NCI-H1092 (cell line): Measurements from ENCODE around the gene ASL.
"Not testable (repeated sequence)": the region's sequence is repeated elsewhere in the genome, so short reads cannot be mapped to it uniquely, and the experiment has no call there.

Experiments
- DNase-seq: peaks from one replicate; lab custom pipeline; 2025; lab: John Stamatoyannopoulos, UW

ASL gene

DNA sequence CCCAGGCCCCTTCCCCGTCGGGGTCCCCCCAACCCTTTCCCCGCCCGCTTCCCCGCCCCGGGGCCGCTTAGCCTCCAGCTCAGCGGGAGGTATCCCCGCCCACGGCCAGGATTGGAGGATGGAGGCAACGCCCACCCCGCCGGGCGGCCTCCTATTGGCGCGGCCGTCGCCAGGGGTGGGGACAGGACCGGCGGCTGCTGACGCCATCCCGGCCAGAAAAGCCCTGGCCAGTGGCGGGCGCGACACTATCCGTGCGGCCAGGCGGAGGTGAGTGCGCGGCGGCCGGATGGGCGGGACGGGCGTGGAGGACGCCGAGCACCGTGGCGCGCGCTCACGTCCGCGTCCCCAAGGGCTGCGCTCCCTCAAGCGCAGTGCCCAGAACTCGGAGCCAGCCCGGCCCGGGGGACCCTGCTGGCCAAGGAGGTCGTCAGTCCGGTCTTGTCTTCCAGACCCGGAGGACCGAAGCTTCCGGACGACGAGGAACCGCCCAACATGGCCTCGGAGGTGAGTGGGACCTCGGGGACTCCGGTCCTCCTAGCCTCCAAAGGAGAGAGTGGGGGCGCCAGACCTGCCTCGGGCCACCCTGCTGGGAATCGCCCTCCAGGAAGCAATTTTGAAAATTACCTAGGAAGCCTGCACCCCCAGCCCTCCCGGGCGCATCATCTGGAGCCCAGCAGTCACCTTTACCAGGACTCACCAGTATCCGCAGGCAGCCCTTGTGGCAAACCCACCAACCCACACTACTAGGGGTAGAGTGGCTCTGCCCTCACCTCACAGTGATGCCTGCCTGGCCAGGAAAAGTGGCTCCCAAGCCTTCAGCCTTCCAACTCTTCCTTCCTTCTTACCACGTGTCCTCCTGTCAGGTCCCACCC is at the start of gene ASL:
TSS of gene ASL (plus strand) at position 230 of the 872 bp plus-strand sequence. CDS start at position 493, 263 bp downstream.
- peak; percentile 88 for DNase-seq

DNA sequence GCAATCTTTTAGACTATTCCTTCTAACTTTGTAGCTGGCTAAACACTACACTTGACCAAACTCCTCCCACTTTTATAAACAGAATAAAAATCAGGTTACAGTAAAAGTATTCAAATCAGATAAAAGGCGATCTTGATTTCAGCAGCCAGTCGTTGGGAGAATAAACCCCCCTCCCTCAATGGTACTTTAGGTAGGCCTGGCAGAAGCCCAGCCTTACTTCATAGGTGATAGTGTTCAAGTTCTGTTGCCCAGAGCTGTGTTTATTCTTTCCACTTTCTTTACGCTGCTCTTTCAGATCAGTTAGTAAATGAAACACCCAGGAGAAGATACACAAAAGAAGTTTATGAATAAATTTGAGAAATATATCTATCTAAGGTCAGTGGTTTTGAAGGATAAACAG is 47.3 kb upstream of the ASL start:
- not testable (repeated sequence) for DNase-seq

DNA sequence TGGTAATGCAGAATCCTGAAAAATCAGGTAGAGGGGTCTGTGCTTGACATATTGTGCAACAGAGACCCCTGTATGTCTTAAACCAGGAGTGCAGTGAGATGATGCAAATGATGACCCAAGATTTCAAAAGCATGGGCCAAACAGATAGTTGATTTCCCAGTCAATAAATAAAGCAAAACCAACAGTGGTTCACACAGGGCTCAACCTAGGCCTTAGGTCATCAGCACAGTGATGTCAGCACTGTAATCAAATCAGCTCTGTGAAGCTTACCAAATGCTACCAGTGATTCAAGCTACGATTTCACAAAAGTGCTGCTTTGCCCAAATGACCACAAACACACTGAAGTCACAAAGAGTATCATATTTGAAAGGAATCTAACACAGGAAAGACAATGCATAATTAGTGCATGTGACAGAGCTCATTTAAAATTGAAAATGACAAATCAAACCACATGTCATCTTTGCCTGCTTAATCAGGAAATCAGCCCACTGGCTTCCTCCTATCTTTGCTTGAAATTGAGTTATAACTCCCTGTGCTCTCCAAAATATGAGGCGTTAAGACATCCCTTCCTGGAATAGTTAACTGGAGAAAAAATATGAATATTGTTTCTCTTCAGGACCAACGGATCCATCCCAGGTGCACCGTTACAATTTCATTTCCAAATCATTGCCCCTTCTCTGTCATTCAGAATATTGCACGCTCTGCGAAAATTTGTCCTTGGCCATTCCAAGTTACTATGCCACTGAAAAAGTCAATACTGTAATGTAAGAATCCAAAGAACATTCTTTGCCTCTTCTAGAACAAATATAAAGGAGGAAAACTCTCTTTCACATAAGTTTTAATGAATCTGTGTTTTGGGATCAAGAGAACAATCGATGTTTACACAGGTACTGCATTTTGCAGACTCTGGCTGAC is 41.9 kb upstream of the ASL start:
- no peak for DNase-seq

DNA sequence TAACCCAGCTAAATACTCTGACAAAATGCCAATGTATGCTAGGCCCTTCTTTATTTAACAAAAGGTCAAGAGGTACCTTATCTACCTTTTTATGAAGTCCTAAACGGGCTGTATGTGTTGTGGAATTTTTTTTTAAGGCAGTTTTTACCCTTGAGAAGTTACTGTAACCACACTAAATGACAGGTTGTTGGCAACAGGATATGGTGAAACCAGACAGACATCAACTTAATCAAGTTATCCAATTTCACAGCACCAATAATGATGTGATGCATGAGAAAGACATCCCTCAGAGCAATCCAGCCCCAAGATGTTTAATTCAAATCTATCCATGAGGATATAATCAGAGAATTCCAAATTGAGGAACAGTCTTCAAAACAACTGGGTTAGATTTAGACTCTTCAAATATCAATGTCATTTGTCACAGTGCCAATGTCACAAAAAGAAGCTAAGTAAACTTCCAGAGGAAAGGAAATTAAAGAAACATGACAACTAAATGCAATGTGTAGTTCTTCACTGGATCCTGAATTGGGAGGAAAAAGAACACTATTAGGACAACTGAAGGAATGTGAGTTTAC is 41.1 kb upstream of the ASL start:
- not testable (repeated sequence) for DNase-seq

DNA sequence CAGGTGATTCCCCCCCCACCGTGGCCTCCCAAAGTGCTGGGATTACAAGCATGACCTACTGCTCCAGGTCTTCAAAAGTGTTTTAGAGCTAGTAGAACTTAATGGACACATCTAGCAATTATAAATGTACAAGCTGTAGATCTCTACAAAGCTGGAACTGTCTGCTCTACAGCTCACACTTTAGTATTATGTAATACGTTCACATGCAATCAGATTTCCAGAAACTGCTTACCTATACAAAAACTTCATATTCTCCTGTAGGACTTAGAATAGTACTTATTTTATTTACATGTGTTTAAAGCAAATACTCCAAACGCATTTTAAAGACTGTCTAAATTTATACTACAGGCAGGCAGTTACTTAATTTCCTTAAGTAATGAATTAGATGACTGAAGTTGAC is 39.2 kb upstream of the ASL start:
- no peak for DNase-seq

DNA sequence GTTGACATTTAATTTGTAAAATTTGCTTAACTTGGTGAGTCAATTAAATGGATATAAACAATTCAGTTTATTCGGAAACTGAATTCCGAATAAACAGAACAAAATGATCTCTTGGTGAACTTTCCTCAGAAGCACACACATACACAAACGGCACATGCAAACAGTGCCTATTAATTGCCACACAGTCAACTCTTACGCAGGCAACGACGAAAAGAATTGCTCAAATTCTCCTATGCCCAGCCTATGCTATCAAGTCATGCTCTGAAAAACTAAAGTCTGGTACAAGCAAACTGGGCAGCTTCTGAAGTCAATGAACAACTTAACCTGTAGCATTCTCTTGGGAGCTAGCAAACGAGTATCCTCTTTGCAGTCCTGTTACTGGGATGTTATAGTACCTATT is 38.8 kb upstream of the ASL start:
- no peak for DNase-seq

DNA sequence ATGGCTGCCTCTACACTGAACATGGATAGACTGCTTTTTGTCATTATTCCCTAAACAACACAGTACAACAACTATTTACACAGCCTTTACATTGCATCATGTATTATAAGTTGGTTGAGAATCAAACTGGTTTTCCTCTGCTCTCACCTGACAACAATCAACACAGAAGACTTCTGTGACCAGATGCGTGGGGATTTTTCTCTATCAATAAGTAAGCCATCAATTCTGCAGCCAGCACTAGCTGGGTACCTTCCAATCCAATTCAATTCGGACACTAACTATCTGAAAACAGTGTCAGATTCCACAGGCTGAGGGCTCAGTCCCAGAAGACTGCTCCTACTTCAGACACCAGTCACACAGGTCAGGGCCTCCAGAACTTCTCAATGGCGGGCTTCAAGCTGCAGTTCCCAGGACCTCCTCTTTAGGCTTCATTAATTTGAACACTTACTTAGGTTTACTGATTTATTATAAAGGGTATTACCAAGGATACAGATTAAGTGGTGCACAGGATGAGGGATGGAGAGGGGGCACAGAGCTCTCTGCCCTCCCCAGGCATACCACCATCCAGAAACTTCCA is 36.4 kb upstream of the ASL start:
- no peak for DNase-seq

DNA sequence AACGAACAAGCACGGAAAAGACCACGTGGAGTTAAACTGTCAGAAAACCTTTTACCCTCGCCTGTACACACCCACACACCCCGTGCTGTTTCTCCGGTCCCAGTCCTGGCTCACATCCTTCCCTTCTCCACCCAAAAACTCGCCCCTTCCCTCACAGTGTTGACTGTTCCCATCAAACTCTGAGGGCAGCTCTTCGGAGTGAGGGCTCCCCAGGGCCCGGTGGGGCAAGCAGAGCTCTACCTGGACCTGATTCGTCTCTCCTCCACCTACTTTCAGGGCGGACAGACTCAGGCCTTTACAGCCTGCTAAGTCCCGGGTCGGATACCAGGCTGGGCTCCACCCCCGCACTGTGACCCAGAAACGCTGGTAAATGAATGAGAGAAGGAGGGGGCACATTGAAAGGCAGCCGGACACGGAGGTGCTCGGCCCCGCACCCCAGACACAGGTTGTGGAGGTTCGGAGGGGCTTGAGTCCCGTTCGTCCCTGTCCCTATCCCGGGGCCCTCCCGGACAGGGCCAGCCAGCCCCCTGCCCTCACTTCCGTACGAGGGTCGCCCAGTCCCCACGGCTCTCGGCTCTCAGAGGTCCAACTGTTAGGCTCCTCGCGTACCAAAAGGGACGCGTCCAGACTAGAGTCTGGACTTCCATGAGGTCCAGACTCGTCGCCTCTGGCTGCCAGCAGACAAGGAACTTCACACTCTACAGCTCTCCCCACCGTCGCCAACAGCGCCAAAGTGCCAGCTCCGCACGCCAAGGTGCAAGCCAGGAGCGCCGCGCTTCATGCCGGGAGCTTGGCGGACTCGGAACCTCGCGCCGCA is 31.7 kb upstream of the ASL start:
- peak; percentile 52 for DNase-seq

DNA sequence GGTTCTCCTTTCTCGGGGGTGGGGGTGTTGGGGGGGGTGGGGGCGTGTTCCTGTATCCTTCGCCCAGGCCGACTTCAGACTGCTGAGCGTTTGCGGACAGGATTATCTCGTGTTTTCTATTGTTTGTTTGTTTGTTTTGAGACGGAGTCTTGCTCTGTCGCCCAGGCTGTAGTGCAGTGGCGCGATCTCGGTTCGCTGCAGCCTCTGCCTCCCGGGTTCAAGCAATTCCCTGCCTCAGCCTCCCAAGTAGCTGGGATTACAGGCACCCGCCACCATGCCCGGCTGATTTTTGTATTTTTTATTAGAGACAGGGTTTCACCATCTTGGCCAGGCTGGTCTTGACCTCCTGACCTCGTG is 31.1 kb upstream of the ASL start:
- not testable (repeated sequence) for DNase-seq

DNA sequence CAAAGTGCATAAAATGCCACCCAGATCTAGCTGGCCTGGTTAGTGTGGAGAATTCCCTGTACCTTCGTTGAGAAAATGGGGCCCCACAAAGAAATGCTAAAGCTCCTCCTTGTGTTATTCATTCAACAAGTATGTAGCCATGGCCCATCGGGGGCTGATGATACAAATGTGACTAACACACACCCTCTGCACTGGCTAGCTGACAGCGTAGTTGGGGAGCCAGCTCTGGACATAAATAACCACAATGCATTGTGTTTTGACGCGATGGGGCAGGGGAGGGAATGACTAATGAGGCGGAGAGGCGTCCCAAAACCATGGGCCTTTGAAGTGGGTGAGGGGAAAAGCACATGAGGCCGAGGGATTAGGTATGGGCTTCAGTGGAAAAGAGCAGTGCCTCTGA is 28.2 kb upstream of the ASL start:
- no peak for DNase-seq

DNA sequence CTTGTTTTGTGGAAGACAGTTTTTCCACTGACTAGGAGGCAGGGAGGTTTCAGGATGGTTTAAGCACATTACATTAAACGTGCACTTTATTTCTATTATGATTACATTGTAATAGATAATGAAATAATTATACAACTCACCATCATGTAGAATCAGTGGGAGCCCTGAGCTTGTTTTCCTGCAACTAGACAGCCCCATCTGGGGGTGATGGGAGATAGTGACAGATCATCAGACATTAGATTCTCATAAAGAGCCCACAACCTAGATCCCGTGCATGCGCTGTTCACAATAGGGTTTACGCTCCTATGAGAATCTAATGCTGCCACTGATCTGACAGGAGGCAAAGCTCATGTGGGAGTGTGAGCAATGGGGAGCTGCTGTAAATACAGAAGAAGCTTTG is 25.7 kb upstream of the ASL start:
- not testable (repeated sequence) for DNase-seq

DNA sequence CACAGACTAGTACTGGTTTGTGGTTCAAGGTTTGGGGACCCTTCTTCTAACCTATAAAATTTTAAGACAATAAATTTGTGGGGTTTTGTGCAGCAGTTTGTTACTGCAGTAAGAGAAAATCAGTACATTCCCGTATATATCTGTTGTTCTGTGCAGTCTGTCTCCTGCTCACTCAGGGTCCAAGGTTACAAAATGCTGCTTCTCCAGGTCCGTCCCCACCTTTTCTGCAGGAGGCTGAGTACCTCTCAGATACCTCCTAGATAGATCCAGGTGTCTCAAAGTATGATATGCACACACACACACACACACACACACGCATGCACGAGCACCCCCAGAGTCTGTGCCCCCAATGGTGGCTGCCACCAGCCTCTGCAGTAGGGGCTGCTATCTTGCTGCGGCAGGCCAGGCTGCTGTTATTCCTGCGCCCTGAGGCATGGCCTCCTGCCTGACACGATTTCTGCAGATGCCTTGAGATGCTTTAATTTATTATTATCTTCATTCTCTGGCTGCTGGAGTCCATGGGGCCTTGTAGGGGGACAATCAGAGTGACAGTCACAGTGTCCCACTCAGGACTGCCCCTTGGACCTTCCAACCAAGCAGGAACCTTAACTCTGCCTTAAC is 25.2 kb upstream of the ASL start:
- no peak for DNase-seq

DNA sequence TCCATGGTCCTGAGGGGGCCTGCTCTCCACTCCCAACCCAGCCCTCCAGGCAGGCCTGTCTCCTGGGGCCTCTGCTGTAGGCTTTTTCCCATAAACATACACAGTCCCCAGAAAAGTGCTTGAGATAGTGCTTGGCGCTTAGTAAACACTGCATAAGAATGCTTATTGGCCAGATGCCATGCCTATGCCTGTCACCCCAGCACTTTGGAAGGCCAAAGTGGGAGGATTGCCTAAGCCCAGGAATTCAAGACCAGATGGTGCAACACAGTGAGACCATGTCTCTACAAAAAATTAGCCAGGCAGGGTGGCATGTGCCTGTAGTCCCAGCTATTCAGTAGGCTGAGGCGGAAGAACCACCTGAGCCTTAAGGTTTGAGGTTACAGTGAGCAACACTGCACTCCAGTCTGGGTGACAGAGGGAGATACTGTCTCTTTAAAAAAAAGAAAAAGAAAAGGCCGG is 24.6 kb upstream of the ASL start:
- DNase-seq: no peak

DNA sequence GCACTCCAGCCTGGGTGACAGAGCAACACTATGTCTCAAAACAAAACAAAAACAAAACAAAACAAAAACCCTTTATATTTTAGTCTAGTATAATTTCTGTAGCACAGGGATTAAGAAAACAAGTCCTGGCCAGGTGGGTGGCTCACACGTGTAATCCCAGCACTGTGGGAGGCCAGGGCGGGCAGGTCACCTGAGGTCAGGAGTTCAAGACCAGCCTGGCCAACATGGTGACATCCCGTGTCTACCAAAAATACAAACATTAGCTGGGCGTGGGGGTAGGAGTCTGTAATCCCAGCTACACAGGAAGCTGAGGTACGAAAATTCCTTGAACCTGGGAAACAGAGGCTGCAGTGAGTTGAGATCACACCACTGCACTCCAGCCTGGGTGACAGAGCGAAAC is 23.2 kb upstream of the ASL start:
- no peak for DNase-seq

DNA sequence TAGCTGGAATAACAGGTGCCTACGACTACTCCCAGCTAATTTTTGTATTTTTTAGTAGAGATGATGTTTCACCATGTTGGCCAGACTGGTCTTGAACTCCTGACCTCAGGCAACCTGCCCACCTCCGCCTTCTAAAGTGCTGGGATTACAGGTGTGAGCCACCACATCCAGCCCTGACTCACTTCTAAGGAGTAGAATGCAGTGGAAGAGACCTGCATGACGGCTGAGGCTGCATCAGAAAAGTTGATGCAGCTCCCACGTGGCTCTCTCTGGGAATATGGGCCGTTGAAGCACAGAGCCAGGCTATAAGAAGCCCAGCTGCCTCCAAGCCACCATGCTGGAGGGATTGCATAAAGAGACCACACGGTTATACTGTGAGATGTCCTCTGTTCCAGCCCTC is 21.6 kb upstream of the ASL start:
- DNase-seq: no peak

DNA sequence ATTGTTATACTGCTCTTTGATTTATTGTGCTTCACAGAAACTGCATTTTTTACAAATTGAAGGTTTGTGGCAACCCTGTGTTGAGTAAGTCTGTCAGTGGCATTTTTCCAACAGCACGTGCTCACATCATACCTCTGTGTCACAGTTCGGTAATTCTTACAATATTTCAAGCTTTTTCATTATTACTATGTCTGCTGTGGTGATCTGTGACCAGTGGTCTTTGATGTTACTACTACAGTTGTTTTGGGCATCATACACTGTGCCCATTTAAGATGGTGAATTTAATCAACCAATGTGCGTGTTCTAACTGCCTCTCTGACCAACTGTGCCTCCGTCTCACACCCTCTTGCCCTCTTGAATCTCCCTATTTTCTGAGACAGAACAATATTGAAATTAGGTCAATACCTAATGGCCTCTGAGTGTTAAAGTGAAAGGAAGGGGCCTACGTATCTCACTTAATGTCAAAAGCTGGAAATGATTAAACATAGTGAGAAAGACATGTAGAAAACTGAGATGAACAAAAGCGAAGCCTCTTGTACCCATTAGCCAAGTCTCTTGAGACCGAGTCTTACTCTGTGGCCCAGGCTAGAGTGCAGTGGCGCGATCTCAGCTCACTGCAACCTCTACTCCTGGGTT is 20.2 kb upstream of the ASL start:
- no peak for DNase-seq

DNA sequence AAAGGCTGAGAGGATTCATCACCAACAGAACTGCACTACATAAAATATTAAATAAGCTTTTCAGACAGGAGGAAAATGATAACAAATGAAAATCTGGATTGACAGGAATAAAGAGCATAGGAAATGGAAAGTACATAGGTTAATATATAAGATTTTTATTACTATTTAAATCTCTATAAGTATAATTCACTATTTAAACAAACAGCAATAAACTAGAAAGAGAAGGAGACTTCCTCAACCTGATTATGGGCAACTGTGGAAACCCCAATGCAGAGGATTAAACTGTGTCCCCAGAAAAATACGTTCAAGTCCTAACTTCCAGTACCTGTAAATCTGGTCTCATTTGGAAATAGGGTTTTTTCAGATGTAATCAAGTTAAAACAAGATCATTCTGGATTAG is 14.8 kb upstream of the ASL start:
- DNase-seq: no peak

DNA sequence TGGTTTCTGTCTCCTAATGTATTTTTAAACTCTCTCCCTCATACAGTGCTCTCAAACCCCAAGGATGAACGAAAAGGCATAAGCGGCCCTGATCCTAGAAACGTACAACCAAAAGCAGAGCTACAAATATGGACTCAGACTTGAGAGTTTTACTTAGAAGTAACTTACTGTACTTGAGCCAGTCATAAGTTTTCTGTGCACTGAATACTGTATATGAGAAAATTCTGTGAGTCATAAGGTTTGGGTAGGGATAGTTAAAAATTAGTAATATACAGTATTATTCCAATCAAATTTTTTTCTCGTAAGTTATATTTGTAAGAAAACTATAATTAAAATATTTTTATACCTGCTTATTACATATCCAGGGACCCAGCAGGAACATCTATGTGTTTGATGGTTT is 5.9 kb upstream of the ASL start:
- DNase-seq: no peak

DNA sequence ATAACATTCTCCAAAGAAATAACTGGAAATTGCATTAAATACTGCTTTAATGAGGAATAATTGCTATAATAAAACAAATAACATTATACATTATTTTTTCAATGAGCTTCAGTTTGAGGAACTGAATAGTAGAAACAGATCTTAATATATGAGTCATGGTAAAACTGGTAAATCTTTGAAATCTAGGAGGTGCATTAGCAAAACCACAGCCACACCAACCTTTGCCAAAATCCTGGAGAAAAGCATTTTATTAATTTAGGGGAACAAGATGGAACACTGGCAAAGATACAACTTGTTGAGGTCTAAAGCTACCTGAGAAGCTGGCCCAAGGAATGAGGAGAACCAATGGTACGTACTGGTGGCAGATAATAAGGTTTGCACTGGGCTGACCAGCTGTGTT is 5.4 kb upstream of the ASL start:
- DNase-seq: no peak

DNA sequence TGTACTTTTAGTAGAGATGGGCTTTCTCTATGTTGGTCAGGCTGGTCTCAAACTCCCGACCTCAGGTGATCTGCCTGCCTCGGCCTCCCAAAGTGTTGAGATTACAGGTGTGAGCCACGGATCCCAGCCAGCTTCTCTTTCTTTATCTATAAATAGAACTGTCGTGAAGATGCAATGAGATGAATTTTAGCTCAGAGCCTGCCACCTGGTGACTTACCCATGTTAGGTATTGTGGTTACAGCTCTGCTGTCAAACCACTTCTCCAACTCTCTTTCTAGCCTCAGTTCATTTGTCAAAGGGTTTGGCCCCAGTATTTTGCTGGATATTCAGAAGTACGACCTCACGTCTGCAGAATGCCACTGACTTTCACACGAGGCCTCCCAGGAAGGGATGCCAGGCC is 3.4 kb upstream of the ASL start:
- DNase-seq: not testable (repeated sequence)
